Measurements from ENCODE around the gene TDRD1.

DNA sequence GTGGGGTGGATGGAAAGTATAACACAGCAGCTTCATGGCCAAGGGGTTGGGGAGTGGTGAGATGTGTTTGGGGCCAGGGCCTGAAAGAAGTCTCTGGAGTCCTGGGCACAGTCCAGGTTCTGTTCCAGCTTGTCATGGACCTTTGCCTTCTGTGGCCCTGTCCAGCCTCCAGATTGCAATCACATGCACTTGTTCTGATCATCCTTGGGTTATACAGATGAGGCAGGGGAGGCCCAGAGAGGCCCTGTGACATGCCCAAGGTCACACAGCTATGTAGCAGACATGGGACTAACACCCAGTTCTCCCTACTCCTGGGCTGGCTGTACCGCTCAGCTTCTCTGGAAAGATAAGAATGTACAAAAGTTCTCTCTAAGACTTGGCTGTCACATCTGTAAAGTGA lies 71.6 kb downstream of the TDRD1 start:
- TF ChIP-seq, protein P1, sequence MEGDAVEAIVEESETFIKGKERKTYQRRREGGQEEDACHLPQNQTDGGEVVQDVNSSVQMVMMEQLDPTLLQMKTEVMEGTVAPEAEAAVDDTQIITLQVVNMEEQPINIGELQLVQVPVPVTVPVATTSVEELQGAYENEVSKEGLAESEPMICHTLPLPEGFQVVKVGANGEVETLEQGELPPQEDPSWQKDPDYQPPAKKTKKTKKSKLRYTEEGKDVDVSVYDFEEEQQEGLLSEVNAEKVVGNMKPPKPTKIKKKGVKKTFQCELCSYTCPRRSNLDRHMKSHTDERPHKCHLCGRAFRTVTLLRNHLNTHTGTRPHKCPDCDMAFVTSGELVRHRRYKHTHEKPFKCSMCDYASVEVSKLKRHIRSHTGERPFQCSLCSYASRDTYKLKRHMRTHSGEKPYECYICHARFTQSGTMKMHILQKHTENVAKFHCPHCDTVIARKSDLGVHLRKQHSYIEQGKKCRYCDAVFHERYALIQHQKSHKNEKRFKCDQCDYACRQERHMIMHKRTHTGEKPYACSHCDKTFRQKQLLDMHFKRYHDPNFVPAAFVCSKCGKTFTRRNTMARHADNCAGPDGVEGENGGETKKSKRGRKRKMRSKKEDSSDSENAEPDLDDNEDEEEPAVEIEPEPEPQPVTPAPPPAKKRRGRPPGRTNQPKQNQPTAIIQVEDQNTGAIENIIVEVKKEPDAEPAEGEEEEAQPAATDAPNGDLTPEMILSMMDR (IDR thresholded peaks at IDR 0.05; ENCODE audit: low read depth, low read length, missing input control): no peak
- TF ChIP-seq FOXA2 (IDR thresholded peaks at IDR 0.05): no peak
- TF ChIP-seq, protein P2, sequence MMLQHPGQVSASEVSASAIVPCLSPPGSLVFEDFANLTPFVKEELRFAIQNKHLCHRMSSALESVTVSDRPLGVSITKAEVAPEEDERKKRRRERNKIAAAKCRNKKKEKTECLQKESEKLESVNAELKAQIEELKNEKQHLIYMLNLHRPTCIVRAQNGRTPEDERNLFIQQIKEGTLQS (IDR thresholded peaks at IDR 0.05): no peak
- TF ChIP-seq JUND (IDR thresholded peaks at IDR 0.05): no peak
- no peak for TF ChIP-seq TAF1 (conservative IDR thresholded peaks at IDR 0.05)
- TF ChIP-seq, protein P3, sequence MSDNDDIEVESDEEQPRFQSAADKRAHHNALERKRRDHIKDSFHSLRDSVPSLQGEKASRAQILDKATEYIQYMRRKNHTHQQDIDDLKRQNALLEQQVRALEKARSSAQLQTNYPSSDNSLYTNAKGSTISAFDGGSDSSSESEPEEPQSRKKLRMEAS (IDR thresholded peaks at IDR 0.05): no peak
- TF ChIP-seq RAD21 (IDR thresholded peaks at IDR 0.05): no peak
- TF ChIP-seq, protein P4, sequence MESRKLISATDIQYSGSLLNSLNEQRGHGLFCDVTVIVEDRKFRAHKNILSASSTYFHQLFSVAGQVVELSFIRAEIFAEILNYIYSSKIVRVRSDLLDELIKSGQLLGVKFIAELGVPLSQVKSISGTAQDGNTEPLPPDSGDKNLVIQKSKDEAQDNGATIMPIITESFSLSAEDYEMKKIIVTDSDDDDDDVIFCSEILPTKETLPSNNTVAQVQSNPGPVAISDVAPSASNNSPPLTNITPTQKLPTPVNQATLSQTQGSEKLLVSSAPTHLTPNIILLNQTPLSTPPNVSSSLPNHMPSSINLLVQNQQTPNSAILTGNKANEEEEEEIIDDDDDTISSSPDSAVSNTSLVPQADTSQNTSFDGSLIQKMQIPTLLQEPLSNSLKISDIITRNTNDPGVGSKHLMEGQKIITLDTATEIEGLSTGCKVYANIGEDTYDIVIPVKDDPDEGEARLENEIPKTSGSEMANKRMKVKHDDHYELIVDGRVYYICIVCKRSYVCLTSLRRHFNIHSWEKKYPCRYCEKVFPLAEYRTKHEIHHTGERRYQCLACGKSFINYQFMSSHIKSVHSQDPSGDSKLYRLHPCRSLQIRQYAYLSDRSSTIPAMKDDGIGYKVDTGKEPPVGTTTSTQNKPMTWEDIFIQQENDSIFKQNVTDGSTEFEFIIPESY (IDR thresholded peaks at IDR 0.05): no peak
- TF ChIP-seq, protein P5, sequence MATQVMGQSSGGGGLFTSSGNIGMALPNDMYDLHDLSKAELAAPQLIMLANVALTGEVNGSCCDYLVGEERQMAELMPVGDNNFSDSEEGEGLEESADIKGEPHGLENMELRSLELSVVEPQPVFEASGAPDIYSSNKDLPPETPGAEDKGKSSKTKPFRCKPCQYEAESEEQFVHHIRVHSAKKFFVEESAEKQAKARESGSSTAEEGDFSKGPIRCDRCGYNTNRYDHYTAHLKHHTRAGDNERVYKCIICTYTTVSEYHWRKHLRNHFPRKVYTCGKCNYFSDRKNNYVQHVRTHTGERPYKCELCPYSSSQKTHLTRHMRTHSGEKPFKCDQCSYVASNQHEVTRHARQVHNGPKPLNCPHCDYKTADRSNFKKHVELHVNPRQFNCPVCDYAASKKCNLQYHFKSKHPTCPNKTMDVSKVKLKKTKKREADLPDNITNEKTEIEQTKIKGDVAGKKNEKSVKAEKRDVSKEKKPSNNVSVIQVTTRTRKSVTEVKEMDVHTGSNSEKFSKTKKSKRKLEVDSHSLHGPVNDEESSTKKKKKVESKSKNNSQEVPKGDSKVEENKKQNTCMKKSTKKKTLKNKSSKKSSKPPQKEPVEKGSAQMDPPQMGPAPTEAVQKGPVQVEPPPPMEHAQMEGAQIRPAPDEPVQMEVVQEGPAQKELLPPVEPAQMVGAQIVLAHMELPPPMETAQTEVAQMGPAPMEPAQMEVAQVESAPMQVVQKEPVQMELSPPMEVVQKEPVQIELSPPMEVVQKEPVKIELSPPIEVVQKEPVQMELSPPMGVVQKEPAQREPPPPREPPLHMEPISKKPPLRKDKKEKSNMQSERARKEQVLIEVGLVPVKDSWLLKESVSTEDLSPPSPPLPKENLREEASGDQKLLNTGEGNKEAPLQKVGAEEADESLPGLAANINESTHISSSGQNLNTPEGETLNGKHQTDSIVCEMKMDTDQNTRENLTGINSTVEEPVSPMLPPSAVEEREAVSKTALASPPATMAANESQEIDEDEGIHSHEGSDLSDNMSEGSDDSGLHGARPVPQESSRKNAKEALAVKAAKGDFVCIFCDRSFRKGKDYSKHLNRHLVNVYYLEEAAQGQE (IDR thresholded peaks at IDR 0.05): no peak
- no peak for TF ChIP-seq EGR1 (IDR thresholded peaks at IDR 0.05; ENCODE audit: low read depth in 2 of 2)
